Measurements from ENCODE around the gene GJA1.

GRCh38 chr6:121399966-121400365, 35.5 kb upstream of the GJA1 start:
- TF ChIP-seq CTCF (conservative IDR thresholded peaks at IDR 0.05; ENCODE audit: low read depth, low read length) (no peak), EZH2 (IDR thresholded peaks at IDR 0.05; ENCODE audit: borderline replicate concordance, low read depth, low read length, poor library complexity, severe bottlenecking) (no peak)
